ENCODE data around the gene SARM1. TPM values are rescaled to one million over a fixed set of nuclear protein-coding genes. Genes with fewer than 3 reads are reported as not detected.

The SARM1 gene
- polyA plus RNA-seq, 1 of the 3 experiments (the other 2 are of a cell fraction) = 17.4 TPM

- TF ChIP-seq NRF1 (IDR thresholded peaks at IDR 0.05; ENCODE audit: low read depth, low read length) (no peak), FOXM1 (IDR thresholded peaks at IDR 0.05; ENCODE audit: low read depth) (no peak), GABPA (IDR thresholded peaks at IDR 0.05; ENCODE audit: low read depth) (no peak), PBX3 (IDR thresholded peaks at IDR 0.05) (no peak), FOXJ3 (CRISPR knock-in tag; IDR thresholded peaks at IDR 0.05) (peak; percentile 64; the same call in 1 of the 2 replicates), MAX (IDR thresholded peaks at IDR 0.05; ENCODE audit: low read depth) (no peak), EZH2phosphoT487 (IDR thresholded peaks at IDR 0.05; ENCODE audit: borderline replicate concordance, low read depth) (no peak)
Observed at GRCh38 chr17:28379814-28380801, 8.6 kb downstream of the SARM1 start (continued).

- Histone ChIP-seq H3K27me3 (ENCODE audit: insufficient read depth) (no peaks in the 10 kb centered on the region), H3K79me2 (ENCODE audit: insufficient read depth) (peaks cover 28% of the 10 kb centered on the region; the same call in 1 of the 2 replicates), H3K4me1 (ENCODE audit: control insufficient read depth in 1 of 2, insufficient read depth in 2 of 2, low read depth in 1 of 2, low read length in 1 of 2) (peaks cover 7 to 14% of the 10 kb centered on the region in 2 experiments; a peak in 2 of 4 replicates), H3F3A (replicated peaks; ENCODE audit: insufficient read depth) (no peaks in the 10 kb centered on the region), H3K9me3 (no peaks in the 10 kb centered on the region), H2AFZ (ENCODE audit: low read depth) (no peak overlapping the region), H3K4me2 (no peak overlapping the region), H3K4me3 (ENCODE audit: low read depth in 2 of 2, low read length in 1 of 2) (no peak overlapping the region), H4K20me1 (ENCODE audit: insufficient read depth) (peaks cover 23% of the 10 kb centered on the region; the same call in 1 of the 2 replicates), H3K36me3 (replicated peaks in 1 of 2; ENCODE audit: control insufficient read depth in 1 of 2, insufficient read depth in 2 of 2, low read length in 1 of 2) (peaks cover 4 to 18% of the 10 kb centered on the region in 2 experiments), H3K9me2 (no peaks in the 10 kb centered on the region), H3K27ac (ENCODE audit: low read depth in 2 of 2, low read length in 1 of 2) (no peak overlapping the region; a peak in 1 of 4 replicates), H3K9ac (no peak overlapping the region)
- TF ChIP-seq CHD2 (IDR thresholded peaks at IDR 0.05; ENCODE audit: low read length, partially characterized antibody) = no peak
- TF ChIP-seq FOXM1 (IDR thresholded peaks at IDR 0.05; ENCODE audit: low read depth) = no peak
- TF ChIP-seq POLR2AphosphoS5 (IDR thresholded peaks at IDR 0.05; ENCODE audit: low read depth, low read length) = no peak
- no peak for TF ChIP-seq EP300 (IDR thresholded peaks at IDR 0.05; ENCODE audit: borderline replicate concordance in 1 of 2, low read depth in 1 of 2, low read length in 1 of 2)
- no peak for TF ChIP-seq RXRA (IDR thresholded peaks at IDR 0.05; ENCODE audit: borderline replicate concordance, low read depth)
- TF ChIP-seq FOSL2 (IDR thresholded peaks at IDR 0.05; ENCODE audit: borderline replicate concordance, low read depth) = no peak
- TF ChIP-seq RFX5 (IDR thresholded peaks at IDR 0.05; ENCODE audit: low read length) = no peak
- TF ChIP-seq MXI1 (IDR thresholded peaks at IDR 0.05; ENCODE audit: low read depth, low read length) = no peak
- no peak for TF ChIP-seq MEF2A (IDR thresholded peaks at IDR 0.05; ENCODE audit: borderline replicate concordance, low read depth)
- TF ChIP-seq SIN3A (IDR thresholded peaks at IDR 0.05; ENCODE audit: borderline replicate concordance, low read depth, low read length) = no peak
- TF ChIP-seq USF1 (IDR thresholded peaks at IDR 0.05; ENCODE audit: borderline replicate concordance, low read depth) = no peak
- no peak for TF ChIP-seq RCOR1 (IDR thresholded peaks at IDR 0.05; ENCODE audit: low read length)
- no peak for DNase-seq
- POLR2A ChIA-PET = interaction anchor here (1.0 to 1.8 kb wide), 2 partner anchors 24 to 45 kb away, joined by 3 to 11 read pairs; partner anchors contain the start of genes SLC46A1 and TNFAIP1
- WGBS (ENCODE audit: low lambda C conversion rate) = 96% methylated on average over 70 of the region's 72 CpGs
- CTCF ChIA-PET = interaction anchor here (1.1 to 1.4 kb wide), 3 partner anchors 11 to 24 kb away, joined by 3 to 6 read pairs (median 3); partner anchors contain the start of genes SLC46A1 and VTN
Observed at GRCh38 chr17:28381141-28381825, 9.8 kb downstream of the SARM1 start.
